Kidney (tissue), 14 donors: ENCODE data around the gene ATE1. TPM values are rescaled to one million over a fixed set of nuclear protein-coding genes. Genes with fewer than 3 reads are reported as not detected.
A peak's percentile ranks its signal among the peaks of the same experiment; 100 is the strongest.

ENCODE experiments used
- DNase-seq, 5 donors: peaks; one replicate each; pipeline ENCODE4 v3.0.0-alpha.2; 2013 to 2020
- FAIRE-seq: peaks from 2 replicates; lab custom pipeline; 2012; peaks lifted over from hg19 to GRCh38; lab: Jason Lieb, UNC
- H3K27ac ChIP-seq, 2 donors: one replicate each; pipeline ENCODE4 v1.7.0; 2013; ENCODE audit warnings: low read depth in 2 of 2, low read length in 2 of 2, inconsistent platforms in 1 of 2
- H3K27me3 ChIP-seq: one replicate; pipeline ENCODE4 v1.7.1; 2013; ENCODE audit warnings: low read length, inconsistent platforms; ENCODE audit not compliant: control insufficient read depth, insufficient read depth
- H3K36me3 ChIP-seq, 3 donors: one replicate each; pipeline versions ENCODE4 v1.7.0 to v1.7.1; 2013; ENCODE audit warnings: low read length in 3 of 3, control low read depth in 1 of 3, inconsistent platforms in 1 of 3; ENCODE audit not compliant: insufficient read depth in 3 of 3, control insufficient read depth in 2 of 3
- H3K4me1 ChIP-seq, 3 donors: one replicate each; pipeline versions ENCODE4 v1.7.0 to v1.7.1; 2013; ENCODE audit warnings: low read length in 3 of 3, inconsistent platforms in 1 of 3, low read depth in 1 of 3; ENCODE audit not compliant: control insufficient read depth in 2 of 3, insufficient read depth in 2 of 3
- H3K4me3 ChIP-seq, 3 donors: one replicate each; pipeline versions ENCODE4 v1.7.0 to v1.8.1; 2013; ENCODE audit warnings: low read length in 3 of 3, control low read depth in 1 of 3, inconsistent platforms in 1 of 3
- H3K9ac ChIP-seq, 3 donors: one replicate each; pipeline versions ENCODE4 v1.7.0 to v1.7.1; 2013; ENCODE audit warnings: low read length in 3 of 3, control low read depth in 1 of 3, inconsistent platforms in 1 of 3
- H3K9me3 ChIP-seq, 3 donors: one replicate each; pipeline versions ENCODE4 v1.7.0 to v1.7.1; 2013; ENCODE audit warnings: low read length in 3 of 3, control low read depth in 1 of 3, inconsistent platforms in 1 of 3; ENCODE audit not compliant: control insufficient read depth in 2 of 3, insufficient read depth in 1 of 3
- CTCF ChIP-seq: IDR thresholded peaks from 3 replicates; pipeline ENCODE4 v1.5.1; 2012; ENCODE audit warnings: mild to moderate bottlenecking, moderate library complexity, borderline replicate concordance; ENCODE audit not compliant: insufficient read depth; ENCODE audit errors: extremely low read depth
- intact Hi-C: fragments of 100-400 bp; cut with DNase I; formaldehyde crosslinking; loops from one replicate; pipeline ENCODE4 v1.11.1; 2022
- polyA plus RNA-seq: library from polyadenylated mRNA; stranded (reverse); fragments of 350-450 nt; fragmentation: Illumina TruSeq; extraction: RNeasy Lipid Tissue Mini Kit (QIAGEN cat#74804); gene quantifications from one replicate; pipeline ENCODE4 v1.2.3, GENCODE V29; 2014; ENCODE audit warnings: low read depth, low replicate concordance; ENCODE audit not compliant: insufficient read depth
- total RNA-seq: library from RNA; stranded (reverse); fragmentation: NEBNext Ultra II Directional; extraction: Animal tissue kit (Norgen Biotek cat#: 25700); gene quantifications from one replicate; pipeline ENCODE4 v1.2.1, GENCODE V29; 2021
- donor health status: control.
- donor health status: control.
- donor health status: control.
- donor health status: control.
- donor health status: control.
- donor health status: DM: yes; HTN: yes; CAD: no.
- donor health status: Normal renal cell carcinoma (clear cell type).

ATE1 gene
- total and polyA plus RNA-seq, 2 donors from 2014 or later, result 9.8 to 31.0 TPM

GRCh38 chr10:121928528-121928884, 675 bp upstream of the ATE1 start:
- peaks cover 0 to 16% (median 2%) of the 10 kb centered on the region in 3 donors for H3K4me1 ChIP-seq
- H3K4me3 ChIP-seq, result peak overlapping the region; percentile 65 to 94 (median 80)
- intact Hi-C loops, result no loop called here
- H3K27me3 ChIP-seq, result no peaks in the 10 kb centered on the region
- H3K36me3 ChIP-seq, result no peaks in the 10 kb centered on the region
- peak overlapping the region; percentile 69 to 97 (median 88) for H3K9ac ChIP-seq
- TF ChIP-seq CTCF, result no peak
- FAIRE-seq (no peak), DNase-seq (no peak)
- H3K9me3 ChIP-seq, result no peaks in the 10 kb centered on the region
- H3K27ac ChIP-seq, result peak overlapping the region; percentile 93 to 96

- Histone ChIP-seq H3K4me3 (peak overlapping the region; percentile 76 to 94 (median 94)), H3K9me3 (no peaks in the 10 kb centered on the region), H3K9ac (peak overlapping the region; percentile 63 to 96 (median 76)), H3K27me3 (no peaks in the 10 kb centered on the region), H3K4me1 (peaks cover 0 to 16% (median 2%) of the 10 kb centered on the region in 3 donors), H3K36me3 (peaks cover 0 to 2% (median 0%) of the 10 kb centered on the region in 3 donors), H3K27ac (peak overlapping the region; percentile 93 to 96)
- TF ChIP-seq CTCF, result no peak
- FAIRE-seq, result no peak
- intact Hi-C loops, result no loop called here
- peak; percentile 64 to 82 (median 76) for DNase-seq
Observed at GRCh38 chr10:121927318-121927840, 452 bp downstream of the ATE1 start.

- H3K36me3 ChIP-seq, result peaks cover 0 to 2% (median 2%) of the 10 kb centered on the region in 3 donors
- no peak for FAIRE-seq
Observed at GRCh38 chr10:121926671-121927317, 1.0 kb downstream of the ATE1 start.

More at GRCh38 chr10:121926671-121927317, 1.0 kb downstream of the ATE1 start:
- Histone ChIP-seq H3K4me3 (peak overlapping the region; percentile 76 to 94 (median 94)), H3K27ac (peak overlapping the region; percentile 93 to 96), H3K27me3 (no peaks in the 10 kb centered on the region), H3K9ac (peak overlapping the region; percentile 63 to 96 (median 76)), H3K9me3 (no peaks in the 10 kb centered on the region), H3K4me1 (peaks cover 0 to 16% (median 2%) of the 10 kb centered on the region in 3 donors)
- DNase-seq, result peak in 3 of 5 donors; percentile 55 to 68 (median 65)
- intact Hi-C loops, result no loop called here
- no peak for TF ChIP-seq CTCF
